Activated naive CD8-positive, alpha-beta T cell treated with anti-CD3 and anti-CD28 coated beads, Interleukin-2, amount 10 ng/mL, durations not matched to agents 7 days and 5 days (primary cell): ENCODE measurements around the gene CASP7. TPM values are rescaled to one million over a fixed set of nuclear protein-coding genes. Genes with fewer than 3 reads are reported as not detected.

Experiments used
- ATAC-seq: fragments of 150-1000 bp; cut with Tn5 transposase; one replicate; pipeline ENCODE4 v1.10.0; 2021; ENCODE audit warnings: low read depth, moderate library complexity
- POLR2A ChIA-PET: fragments of 350-600 bp; sonication (Branson Sonifier 250); formaldehyde crosslinking; loops from one replicate; lab custom pipeline; 2021; ENCODE audit warnings: antibody characterized with exemption; lab: Charles Lee
- DNase-seq: peaks from one replicate; pipeline ENCODE4 v3.0.0; 2021
- H3K27ac Mint-ChIP-seq: one replicate; pipeline ENCODE4 v1.8.0; 2022; ENCODE audit warnings: mild to moderate bottlenecking, mixed read lengths
- H3K27me3 Mint-ChIP-seq: one replicate; pipeline ENCODE4 v1.8.0; 2022; ENCODE audit warnings: mild to moderate bottlenecking, moderate library complexity, mixed read lengths
- H3K36me3 Mint-ChIP-seq: one replicate; pipeline ENCODE4 v1.8.0; 2021; ENCODE audit warnings: mild to moderate bottlenecking, mixed read lengths
- H3K4me1 Mint-ChIP-seq: one replicate; pipeline ENCODE4 v1.8.0; 2021; ENCODE audit warnings: mixed read lengths
- H3K4me3 Mint-ChIP-seq: one replicate; pipeline ENCODE4 v1.8.0; 2022; ENCODE audit warnings: mild to moderate bottlenecking, moderate library complexity, mixed read lengths
- H3K9me3 Mint-ChIP-seq: one replicate; pipeline ENCODE4 v1.8.0; 2021; ENCODE audit warnings: mixed read lengths
- total RNA-seq, 2 experiments: library from RNA; stranded (reverse); gene quantifications; one replicate each; pipeline ENCODE4 v1.2.3, GENCODE V29; 2021

Gene CASP7
- total RNA-seq, 2 experiments from 2014 or later, result 32.6 to 35.9 TPM

- H3K4me1 Mint-ChIP-seq, result peaks cover 25% of the 10 kb centered on the region
- H3K27ac Mint-ChIP-seq, result peak overlapping the region; percentile 34
- POLR2A ChIA-PET, result no interaction called here
- no peaks in the 10 kb centered on the region for H3K27me3 Mint-ChIP-seq
- ATAC-seq (no peak), DNase-seq (no peak)
- H3K36me3 Mint-ChIP-seq, result peaks cover 21% of the 10 kb centered on the region
- H3K4me3 Mint-ChIP-seq, result no peak overlapping the region
- no peaks in the 10 kb centered on the region for H3K9me3 Mint-ChIP-seq
Measured at GRCh38 chr10:113708640-113709039, 28.9 kb downstream of the CASP7 start.

DNA sequence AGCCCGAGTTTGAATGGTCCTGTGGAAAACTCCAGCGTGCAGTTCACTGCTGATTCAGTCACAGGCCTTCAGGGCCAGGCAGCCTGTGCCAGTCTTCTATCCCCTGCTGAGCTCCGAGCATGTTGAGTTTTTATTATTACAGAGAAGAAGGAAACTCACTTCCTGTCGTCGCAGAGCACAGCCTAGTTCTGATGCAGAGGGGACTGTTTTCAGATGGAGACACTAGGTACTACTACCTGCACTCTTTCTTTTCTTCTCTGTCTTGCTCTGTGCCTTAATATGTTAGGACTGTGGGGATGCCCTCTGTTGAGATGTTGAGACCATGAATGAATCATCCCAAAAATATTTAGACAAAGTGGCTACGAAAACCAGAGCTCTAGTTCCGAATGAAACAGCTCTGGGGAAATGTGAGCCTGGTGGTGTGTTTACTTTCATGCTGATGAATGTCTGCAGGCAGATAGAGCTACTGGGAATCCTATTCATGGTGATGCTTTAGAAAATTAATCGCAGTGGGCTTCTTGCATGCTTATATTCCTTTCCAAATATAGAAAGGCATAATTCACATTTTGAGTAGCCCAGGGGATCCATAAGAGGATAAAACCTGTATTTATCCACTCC, 29.6 kb downstream of the CASP7 start:
- Mint-ChIP-seq H3K36me3 (peaks cover 28% of the 10 kb centered on the region), H3K4me3 (no peak overlapping the region), H3K27me3 (no peaks in the 10 kb centered on the region), H3K27ac (no peak overlapping the region), H3K9me3 (no peaks in the 10 kb centered on the region), H3K4me1 (peaks cover 25% of the 10 kb centered on the region)
- no peak for ATAC-seq
- POLR2A ChIA-PET, result no interaction called here
- DNase-seq, result no peak

DNA sequence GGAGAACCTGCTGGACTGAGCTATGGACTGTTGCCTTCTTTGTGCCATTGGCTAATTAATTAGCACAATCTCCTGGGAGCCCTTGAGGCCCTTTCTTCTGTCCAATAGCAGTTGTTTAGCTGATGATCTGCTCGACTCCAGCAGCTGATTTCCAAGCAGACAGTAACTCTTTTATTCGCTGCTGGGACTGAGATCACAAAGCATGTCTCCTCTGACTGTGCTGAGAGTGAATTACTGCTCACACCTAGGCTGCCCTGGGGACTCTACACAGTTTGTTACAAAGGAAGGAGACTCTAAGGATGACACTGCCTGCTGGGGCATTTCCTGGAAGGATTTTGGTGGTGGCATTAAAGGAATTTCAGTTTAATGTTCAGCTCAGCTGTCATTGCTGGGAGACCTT, 31.4 kb downstream of the CASP7 start:
- no peak overlapping the region for H3K4me3 Mint-ChIP-seq
- POLR2A ChIA-PET, result no interaction called here
- H3K27ac Mint-ChIP-seq, result no peak overlapping the region
- peaks cover 2% of the 10 kb centered on the region for H3K9me3 Mint-ChIP-seq
- no peaks in the 10 kb centered on the region for H3K27me3 Mint-ChIP-seq
- no peak for DNase-seq
- H3K36me3 Mint-ChIP-seq, result peaks cover 42% of the 10 kb centered on the region
- peaks cover 27% of the 10 kb centered on the region for H3K4me1 Mint-ChIP-seq
- no peak for ATAC-seq

DNA sequence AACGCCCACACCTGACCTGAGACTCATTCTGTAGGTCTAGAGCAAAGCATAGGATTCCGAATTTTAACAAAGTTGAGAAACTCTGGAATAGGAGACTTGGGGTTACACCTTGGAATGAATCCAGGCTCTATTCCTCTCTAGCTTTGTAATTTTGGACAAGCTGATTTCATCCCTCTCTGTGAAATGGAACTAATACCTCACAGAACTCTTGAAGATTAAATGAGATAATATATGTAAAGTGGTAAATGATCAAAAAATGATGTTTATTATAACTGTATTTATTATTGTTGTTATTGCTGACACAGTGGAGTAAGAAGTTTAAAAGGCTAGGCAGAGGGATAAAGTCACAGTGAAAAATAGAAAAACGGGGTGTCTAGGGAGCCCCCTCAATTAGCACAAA, 32.3 kb downstream of the CASP7 start:
- DNase-seq (no peak), ATAC-seq (no peak)
- Mint-ChIP-seq H3K27me3 (no peaks in the 10 kb centered on the region), H3K27ac (no peak overlapping the region), H3K4me3 (no peak overlapping the region), H3K36me3 (peaks cover 46% of the 10 kb centered on the region), H3K9me3 (peaks cover 2% of the 10 kb centered on the region), H3K4me1 (peaks cover 22% of the 10 kb centered on the region)
- POLR2A ChIA-PET, result no interaction called here

GRCh38 chr10:113712755-113713639, 33.3 kb downstream of the CASP7 start:
- Mint-ChIP-seq H3K4me3 (no peak overlapping the region), H3K27ac (no peak overlapping the region), H3K36me3 (peaks cover 48% of the 10 kb centered on the region), H3K27me3 (no peaks in the 10 kb centered on the region), H3K4me1 (peaks cover 17% of the 10 kb centered on the region), H3K9me3 (peaks cover 2% of the 10 kb centered on the region)
- POLR2A ChIA-PET, result no interaction called here
- DNase-seq, result no peak
- no peak for ATAC-seq

- H3K9me3 Mint-ChIP-seq, result peaks cover 2% of the 10 kb centered on the region
- H3K4me1 Mint-ChIP-seq, result peaks cover 15% of the 10 kb centered on the region
- POLR2A ChIA-PET, result no interaction called here
- no peak overlapping the region for H3K27ac Mint-ChIP-seq
- DNase-seq (no peak), ATAC-seq (no peak)
- H3K4me3 Mint-ChIP-seq, result no peak overlapping the region
- no peaks in the 10 kb centered on the region for H3K27me3 Mint-ChIP-seq
- peaks cover 51% of the 10 kb centered on the region for H3K36me3 Mint-ChIP-seq
Measured at GRCh38 chr10:113713640-113713982, 33.9 kb downstream of the CASP7 start.

GRCh38 chr10:113716109-113716910, 36.6 kb downstream of the CASP7 start:
- ATAC-seq (no peak), DNase-seq (no peak)
- Mint-ChIP-seq H3K27me3 (no peaks in the 10 kb centered on the region), H3K27ac (no peak overlapping the region), H3K4me3 (no peak overlapping the region), H3K9me3 (peaks cover 2% of the 10 kb centered on the region), H3K36me3 (peaks cover 48% of the 10 kb centered on the region), H3K4me1 (peaks cover 3% of the 10 kb centered on the region)
- POLR2A ChIA-PET, result interaction anchor here (0.6 kb wide), 2 partner anchors 452 to 550 kb away, joined by 3 to 5 read pairs; no protein-coding TSS in a partner anchor

DNA sequence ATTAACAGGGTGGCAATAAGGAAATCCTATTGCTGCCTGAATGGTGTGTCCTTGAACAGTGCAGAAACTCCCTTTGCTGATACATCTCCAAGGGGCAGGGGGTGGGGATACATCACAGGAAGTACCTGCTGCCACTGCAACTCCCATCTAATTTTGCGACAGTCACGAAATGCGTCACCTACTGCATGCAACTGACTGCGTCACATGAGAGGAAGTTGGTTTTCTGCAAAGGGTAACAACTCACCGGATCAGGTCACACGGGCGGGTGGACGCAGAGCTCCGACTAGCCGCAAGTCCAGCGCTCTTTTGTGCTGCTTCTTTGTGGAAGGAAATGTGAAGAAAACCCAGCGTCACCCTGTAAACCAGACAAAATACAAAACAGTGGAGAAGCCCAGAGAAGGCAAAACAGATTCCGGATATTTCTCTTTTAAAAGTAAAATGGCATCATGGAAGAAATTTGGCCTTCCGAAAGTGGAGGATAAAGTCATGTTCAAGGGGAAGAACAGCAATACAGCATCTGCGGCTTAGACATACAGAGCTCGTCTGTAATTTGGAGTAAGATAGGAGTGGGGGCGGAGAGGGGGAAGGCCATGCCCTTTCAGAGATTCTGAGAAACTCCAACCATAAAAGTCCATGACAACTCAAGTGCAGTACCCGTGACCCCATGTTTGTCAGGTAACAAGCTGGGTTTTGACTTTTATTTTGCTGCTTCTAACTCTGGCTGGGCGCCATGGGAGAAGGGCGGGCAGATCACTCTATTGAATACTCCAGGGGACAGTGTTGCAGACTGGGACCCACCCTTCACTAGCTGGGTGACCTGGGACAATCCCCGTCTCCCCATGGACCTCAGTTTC, 39.5 kb downstream of the CASP7 start:
- peaks cover 3% of the 10 kb centered on the region for H3K4me1 Mint-ChIP-seq

DNA sequence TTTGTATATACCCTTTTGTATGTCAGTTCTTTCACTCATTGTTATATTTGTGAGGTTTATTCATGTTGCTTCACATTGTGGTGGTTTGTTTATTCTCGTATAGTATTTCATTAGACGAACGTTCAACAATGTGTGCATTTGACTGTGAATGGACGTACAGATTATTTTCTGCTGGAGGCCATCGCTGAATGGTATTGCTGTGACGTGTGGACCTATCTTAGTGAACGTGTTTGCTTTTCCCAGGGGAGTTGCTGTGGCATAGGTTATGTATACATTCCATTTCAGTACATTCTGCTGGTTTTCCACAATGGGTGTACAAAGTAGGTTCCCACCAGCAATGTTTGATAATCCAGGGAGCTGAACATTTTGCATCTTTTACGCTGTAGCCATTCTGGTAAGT, 40.7 kb downstream of the CASP7 start:
- H3K36me3 Mint-ChIP-seq, result peaks cover 38% of the 10 kb centered on the region
- H3K27me3 Mint-ChIP-seq, result no peaks in the 10 kb centered on the region
- POLR2A ChIA-PET, result no interaction called here
- H3K4me3 Mint-ChIP-seq, result no peak overlapping the region
- no peak overlapping the region for H3K27ac Mint-ChIP-seq
- ATAC-seq (no peak), DNase-seq (no peak)
- H3K4me1 Mint-ChIP-seq, result peaks cover 3% of the 10 kb centered on the region
- peaks cover 2% of the 10 kb centered on the region for H3K9me3 Mint-ChIP-seq

More for the DNA sequence above, 39.5 kb downstream of the CASP7 start:
- H3K27me3 Mint-ChIP-seq, result no peaks in the 10 kb centered on the region
- DNase-seq (no peak), ATAC-seq (no peak)
- H3K4me3 Mint-ChIP-seq, result no peak overlapping the region
- peaks cover 2% of the 10 kb centered on the region for H3K9me3 Mint-ChIP-seq
- POLR2A ChIA-PET, result no interaction called here
- peaks cover 44% of the 10 kb centered on the region for H3K36me3 Mint-ChIP-seq
- no peak overlapping the region for H3K27ac Mint-ChIP-seq

DNA sequence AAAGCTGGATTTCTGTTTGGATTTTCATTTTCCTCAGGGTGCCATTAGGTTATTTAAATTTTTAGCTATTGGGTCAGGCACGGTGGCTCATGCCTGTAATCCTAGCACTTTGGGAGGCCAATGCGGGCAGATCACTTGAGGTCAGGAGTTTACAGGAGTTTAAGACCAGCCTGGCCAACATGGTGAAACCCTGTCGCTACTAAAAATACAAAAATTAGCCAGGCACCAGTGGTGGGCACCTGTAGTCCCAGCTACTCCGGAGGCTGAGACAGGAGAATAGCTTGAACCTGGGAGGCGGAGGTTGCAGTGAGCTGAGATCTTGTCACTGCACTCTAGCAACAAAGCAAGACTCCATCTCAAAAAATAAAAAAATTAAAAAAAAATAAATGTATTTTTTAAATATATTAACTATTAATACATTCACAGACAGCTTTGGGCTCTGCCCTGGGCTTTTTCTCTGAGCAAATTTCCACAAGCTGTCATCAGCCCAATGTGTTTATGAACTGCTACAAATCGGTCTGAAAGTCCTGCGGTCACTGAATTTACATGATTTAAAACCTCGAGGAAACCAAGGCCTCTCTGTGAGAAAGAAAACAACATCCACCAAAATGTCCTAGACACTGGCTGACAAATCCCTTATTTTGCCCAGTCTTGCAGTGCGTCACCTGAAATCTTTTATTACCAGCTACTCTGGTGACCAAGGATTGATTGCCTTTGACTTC, 52.6 kb downstream of the CASP7 start:
- Mint-ChIP-seq H3K36me3 (peaks cover 32% of the 10 kb centered on the region), H3K27ac (no peak overlapping the region), H3K27me3 (no peaks in the 10 kb centered on the region), H3K4me3 (no peak overlapping the region), H3K9me3 (no peaks in the 10 kb centered on the region), H3K4me1 (peaks cover 1% of the 10 kb centered on the region)
- ATAC-seq, result no peak
- DNase-seq, result no peak
- POLR2A ChIA-PET, result no interaction called here

- no peaks in the 10 kb centered on the region for H3K27me3 Mint-ChIP-seq
- POLR2A ChIA-PET, result no interaction called here
- peaks cover 28% of the 10 kb centered on the region for H3K36me3 Mint-ChIP-seq
- peaks cover 2% of the 10 kb centered on the region for H3K4me1 Mint-ChIP-seq
- no peak for ATAC-seq
- no peak for DNase-seq
- no peaks in the 10 kb centered on the region for H3K9me3 Mint-ChIP-seq
- no peak overlapping the region for H3K4me3 Mint-ChIP-seq
- no peak overlapping the region for H3K27ac Mint-ChIP-seq
Measured at GRCh38 chr10:113732966-113733365, 53.3 kb downstream of the CASP7 start.

GRCh38 chr10:113733635-113734034, 53.9 kb downstream of the CASP7 start:
- POLR2A ChIA-PET, result no interaction called here
- Mint-ChIP-seq H3K27ac (no peak overlapping the region), H3K27me3 (no peaks in the 10 kb centered on the region), H3K36me3 (peaks cover 21% of the 10 kb centered on the region), H3K9me3 (no peaks in the 10 kb centered on the region), H3K4me1 (peaks cover 2% of the 10 kb centered on the region), H3K4me3 (no peak overlapping the region)
- ATAC-seq, result no peak
- DNase-seq, result no peak
